IMR-90 (cell line): ENCODE measurements around the gene MYO1G. TPM values are rescaled to one million over a fixed set of nuclear protein-coding genes. Genes with fewer than 3 reads are reported as not detected.

Source experiments
- ATAC-seq: fragments of 200-7000 bp; cut with Tn5 transposase; 2 replicates; pipeline ENCODE4 v1.9.1; 2020; ENCODE audit warnings: low read depth, mild to moderate bottlenecking, moderate library complexity
- BruUV-seq: library from RNA; stranded (reverse); fragments of 400-500 nt; replicated peaks from 2 replicates; lab custom pipeline; 2021; lab: Mats Ljungman, UMichigan
- CTCF ChIA-PET: fragments of 300-600 bp; formaldehyde crosslinking; extraction: SDS; loops from one replicate; lab custom pipeline; 2021; ENCODE audit warnings: antibody characterized with exemption; lab: Yijun Ruan, JAX
- POLR2A ChIA-PET: fragments of 300-600 bp; sonication (Branson Sonifier 250); formaldehyde crosslinking; loops from one replicate; lab custom pipeline; 2022; ENCODE audit warnings: antibody characterized with exemption; ENCODE audit not compliant: unreplicated experiment; lab: Charles Lee
- DNase-seq: peaks from one replicate; pipeline ENCODE4 v3.0.0; 2013
- H2AFZ ChIP-seq: replicated peaks from 2 replicates; pipeline ENCODE3; 2013; ENCODE audit warnings: low read length, mild to moderate bottlenecking; ENCODE audit not compliant: poor library complexity
- H2AK5ac ChIP-seq: 2 replicates; pipeline ENCODE4 v1.6.1; 2013; ENCODE audit warnings: low read depth, low read length, inconsistent platforms
- H2AK9ac ChIP-seq: replicated peaks from 2 replicates; pipeline ENCODE3; 2013; ENCODE audit warnings: mild to moderate bottlenecking, low read depth, low read length, moderate library complexity; ENCODE audit not compliant: poor library complexity
- H2BK120ac ChIP-seq: 2 replicates; pipeline ENCODE4 v1.6.1; 2013; ENCODE audit warnings: low read depth, low read length, inconsistent platforms
- H2BK15ac ChIP-seq: 3 replicates; pipeline ENCODE4 v1.6.1; 2013; ENCODE audit warnings: low read depth, low read length, inconsistent platforms
- H2BK20ac ChIP-seq: 2 replicates; pipeline ENCODE4 v1.6.1; 2013; ENCODE audit warnings: low read depth, mild to moderate bottlenecking, inconsistent platforms, low read length, moderate library complexity
- H2BK5ac ChIP-seq: 2 replicates; pipeline ENCODE4 v1.6.1; 2013; ENCODE audit warnings: mild to moderate bottlenecking, low read depth, low read length, inconsistent platforms; ENCODE audit not compliant: poor library complexity, severe bottlenecking
- H3K14ac ChIP-seq: replicated peaks from 2 replicates; pipeline ENCODE4 v1.6.1; 2013; ENCODE audit warnings: low read depth, low read length, inconsistent platforms
- H3K18ac ChIP-seq: 2 replicates; pipeline ENCODE4 v1.6.1; 2013; ENCODE audit warnings: low read depth, low read length, control low read depth
- H3K23ac ChIP-seq: 2 replicates; pipeline ENCODE4 v1.6.1; 2013; ENCODE audit warnings: low read depth, low read length, inconsistent platforms
- H3K27ac ChIP-seq: 2 replicates; pipeline ENCODE4 v1.5.1; 2013; ENCODE audit warnings: mild to moderate bottlenecking, control low read depth, low read length; ENCODE audit not compliant: insufficient read depth
- H3K27me3 ChIP-seq: 2 replicates; pipeline ENCODE4 v1.6.1; 2013; ENCODE audit warnings: low read length; ENCODE audit not compliant: control insufficient read depth, insufficient read depth
- H3K36me3 ChIP-seq: 2 replicates; pipeline ENCODE4 v1.6.1; 2013; ENCODE audit warnings: low read length, mixed read lengths; ENCODE audit not compliant: control insufficient read depth, insufficient read depth
- H3K4ac ChIP-seq: 2 replicates; pipeline ENCODE4 v1.6.1; 2013; ENCODE audit warnings: low read depth, low read length, inconsistent platforms
- H3K4me1 ChIP-seq: 2 replicates; pipeline ENCODE4 v1.6.1; 2013; ENCODE audit warnings: low read length, mixed read lengths; ENCODE audit not compliant: control insufficient read depth, insufficient read depth
- H3K4me2 ChIP-seq: 2 replicates; pipeline ENCODE4 v1.6.1; 2013; ENCODE audit warnings: low read depth, mild to moderate bottlenecking, control low read depth, low read length, moderate library complexity
- H3K4me3 ChIP-seq: 2 replicates; pipeline ENCODE4 v1.5.1; 2013; ENCODE audit warnings: low read depth, mild to moderate bottlenecking, control low read depth, low read length, moderate library complexity; ENCODE audit not compliant: insufficient read depth
- H3K56ac ChIP-seq: 2 replicates; pipeline ENCODE4 v1.6.1; 2013; ENCODE audit warnings: low read length, inconsistent platforms; ENCODE audit not compliant: insufficient read depth; ENCODE audit errors: extremely low read depth
- H3K79me1 ChIP-seq, 2 experiments: 2 replicates each; pipeline ENCODE4 v1.6.1; 2013; ENCODE audit warnings: low read length in 2 of 2, inconsistent platforms in 1 of 2, low read depth in 1 of 2
- H3K9ac ChIP-seq: 2 replicates; pipeline ENCODE4 v1.6.1; 2013; ENCODE audit warnings: low read depth, low read length, control low read depth
- H3K9me1 ChIP-seq: 2 replicates; pipeline ENCODE4 v1.6.1; 2013; ENCODE audit warnings: low read length, inconsistent platforms; ENCODE audit not compliant: insufficient read depth
- H3K9me3 ChIP-seq: 2 replicates; pipeline ENCODE4 v1.6.1; 2013; ENCODE audit warnings: low read length; ENCODE audit not compliant: control insufficient read depth, insufficient read depth
- H4K20me1 ChIP-seq: 2 replicates; pipeline ENCODE4 v1.6.1; 2013; ENCODE audit warnings: low read length, inconsistent platforms; ENCODE audit not compliant: insufficient read depth
- H4K5ac ChIP-seq: 2 replicates; pipeline ENCODE4 v1.6.1; 2013; ENCODE audit warnings: mild to moderate bottlenecking, low read depth, low read length, control low read depth
- H4K8ac ChIP-seq, 2 experiments: 2 replicates each; pipeline ENCODE4 v1.6.1; 2013; ENCODE audit warnings: low read depth in 2 of 2, low read length in 2 of 2, control low read depth in 1 of 2, inconsistent platforms in 1 of 2
- H4K91ac ChIP-seq: 2 replicates; pipeline ENCODE4 v1.6.1; 2013; ENCODE audit warnings: low read depth, low read length, inconsistent platforms; ENCODE audit not compliant: insufficient read depth
- BHLHE40 ChIP-seq: fragments of 150-350 bp; IDR thresholded peaks from 2 replicates; pipeline ENCODE4 v1.6.1; 2016; ENCODE audit warnings: mild to moderate bottlenecking, low read depth, low read length
- CEBPB ChIP-seq: IDR thresholded peaks from 2 replicates; pipeline ENCODE4 v1.6.1; 2012; ENCODE audit warnings: low read depth, low read length, improper control_type of control experiment
- CHD1 ChIP-seq: IDR thresholded peaks from 2 replicates; pipeline ENCODE4 v1.6.1; 2012; ENCODE audit warnings: low read depth, low read length, improper control_type of control experiment
- FOS ChIP-seq: fragments of 150-350 bp; IDR thresholded peaks from 2 replicates; pipeline ENCODE4 v1.6.1; 2016; ENCODE audit warnings: low read depth, low read length
- MAFK ChIP-seq: IDR thresholded peaks from 2 replicates; pipeline ENCODE4 v1.6.1; 2012; ENCODE audit warnings: low read depth, low read length, improper control_type of control experiment
- MAZ ChIP-seq: IDR thresholded peaks from 2 replicates; pipeline ENCODE4 v1.6.1; 2012; ENCODE audit warnings: low read depth, mild to moderate bottlenecking, low read length, improper control_type of control experiment, moderate library complexity, borderline replicate concordance
- MXI1 ChIP-seq: IDR thresholded peaks from 2 replicates; pipeline ENCODE4 v1.6.1; 2012; ENCODE audit warnings: low read depth, mild to moderate bottlenecking, low read length, moderate library complexity, borderline replicate concordance
- NFE2L2 ChIP-seq: fragments of 150-350 bp; IDR thresholded peaks from 2 replicates; pipeline ENCODE4 v1.6.1; 2016; ENCODE audit warnings: low read depth, mild to moderate bottlenecking, low read length
- POLR2A ChIP-seq: IDR thresholded peaks from 2 replicates; pipeline ENCODE4 v1.6.1; 2012; ENCODE audit warnings: mild to moderate bottlenecking, low read depth, low read length
- RAD21 ChIP-seq: IDR thresholded peaks from 2 replicates; pipeline ENCODE4 v1.6.1; 2012; ENCODE audit warnings: low read length, improper control_type of control experiment
- RCOR1 ChIP-seq: IDR thresholded peaks from 2 replicates; pipeline ENCODE4 v1.6.1; 2012; ENCODE audit warnings: mild to moderate bottlenecking, low read length, improper control_type of control experiment; ENCODE audit not compliant: insufficient replicate concordance
- RFX5 ChIP-seq: IDR thresholded peaks from 2 replicates; pipeline ENCODE4 v1.8.0; 2012; ENCODE audit warnings: low read depth, mild to moderate bottlenecking, low read length, moderate library complexity
- SMC3 ChIP-seq: fragments of 150-350 bp; IDR thresholded peaks from 2 replicates; pipeline ENCODE4 v1.6.1; 2016; ENCODE audit warnings: low read depth, mild to moderate bottlenecking, antibody characterized with exemption, low read length, moderate library complexity
- WGBS, 2 experiments: methylation state at CpG; one replicate each; pipeline versions ENCODE4 v1.1.5 to v1.1.7; 2013; ENCODE audit warnings: missing lambda C conversion rate in 2 of 2; ENCODE audit not compliant: insufficient read length in 1 of 2; ENCODE audit errors: extremely low coverage in 2 of 2; 5-methylcytosine and 5-hydroxymethylcytosine counted together
- dilution Hi-C: fragments of 300-500 bp; cut with HindIII; formaldehyde crosslinking; loops from one replicate; pipeline ENCODE4 v1.14.3; 2018; ENCODE audit warnings: low sequenced_read_pairs; ENCODE audit not compliant: unreplicated experiment
- in situ Hi-C: fragments of 300-500 bp; cut with MboI; formaldehyde crosslinking; loops from 3 replicates; pipeline ENCODE4 v1.14.3; 2019; ENCODE audit warnings: low sequenced_read_pairs, inconsistent platforms, mixed read lengths
- intact Hi-C: fragments of 100-400 bp; cut with micrococcal nuclease; formaldehyde crosslinking; loops from 2 replicates; pipeline ENCODE4 v1.10.0; 2022
- polyA plus RNA-seq, 3 experiments: library from polyadenylated mRNA; depleted of rRNA; stranded (reverse); fragments of >200 nt; gene quantifications; 2 replicates each; pipeline ENCODE4 v1.2.3, GENCODE V29; 2012; ENCODE audit warnings: low replicate concordance in 1 of 3
- total RNA-seq: library from RNA; depleted of rRNA; stranded (reverse); fragments of >200 nt; gene quantifications from 2 replicates; pipeline ENCODE4 v1.2.3, GENCODE V29; 2012
- TF ChIP-seq, protein P1 (sequence below): conservative IDR thresholded peaks from 2 replicates; pipeline ENCODE4 v1.5.1; 2012; ENCODE audit warnings: mild to moderate bottlenecking, low read depth, low read length, improper control_type of control experiment
- TF ChIP-seq, protein P2 (sequence below): fragments of 150-350 bp; IDR thresholded peaks from 2 replicates; pipeline ENCODE4 v1.6.1; 2017; ENCODE audit warnings: mild to moderate bottlenecking, antibody characterized with exemption, low read length, low read depth
- TF ChIP-seq, protein P3 (sequence below): fragments of 150-350 bp; IDR thresholded peaks from 2 replicates; pipeline ENCODE4 v1.6.1; 2016; ENCODE audit warnings: low read depth, mild to moderate bottlenecking, low read length, moderate library complexity, borderline replicate concordance

Gene MYO1G
- total and polyA plus RNA-seq, 2 of the 4 experiments (the other 2 are of a cell fraction) = under 0.01 to 0.02 TPM

DNA sequence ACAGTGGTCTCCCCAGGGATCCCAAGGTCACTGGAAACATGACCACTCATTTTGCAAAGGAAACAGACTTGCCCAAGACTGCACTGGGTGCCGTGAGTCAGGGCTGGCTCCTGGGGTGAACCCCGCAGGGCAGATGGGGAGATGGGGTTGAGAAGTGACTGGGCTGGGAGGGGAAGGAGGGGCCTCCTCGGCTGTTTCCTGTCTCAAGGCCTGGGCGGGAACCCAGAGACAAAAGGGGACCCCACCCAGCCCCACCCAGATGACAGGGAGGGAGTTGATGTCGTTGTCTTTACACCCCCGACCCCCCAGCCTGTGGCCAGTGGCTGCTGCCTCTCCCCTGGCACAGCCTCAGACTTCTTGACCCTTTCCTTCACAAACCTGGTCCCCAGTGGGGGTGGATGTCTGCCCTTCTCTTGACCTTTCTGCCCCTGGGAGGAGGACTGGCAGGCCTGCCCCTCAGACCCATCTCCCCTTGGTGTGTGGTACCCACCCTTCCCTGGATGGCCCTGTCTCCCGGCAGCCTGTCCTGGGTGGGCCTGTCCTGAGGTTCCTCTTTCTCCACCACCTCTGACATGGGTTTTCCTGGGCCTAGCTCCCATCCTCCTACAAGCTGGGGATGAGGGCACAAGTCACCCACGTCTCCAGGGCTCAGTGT lies 1.4 kb downstream of the MYO1G start:
- H2BK5ac ChIP-seq = no peak overlapping the region
- TF ChIP-seq MAFK (no peak), POLR2A (no peak), MXI1 (no peak), BHLHE40 (no peak), FOS (no peak), NFE2L2 (no peak), CHD1 (no peak), SMC3 (no peak), CEBPB (no peak), RCOR1 (no peak), RAD21 (no peak), MAZ (no peak), RFX5 (no peak)
- TF ChIP-seq, protein P1, sequence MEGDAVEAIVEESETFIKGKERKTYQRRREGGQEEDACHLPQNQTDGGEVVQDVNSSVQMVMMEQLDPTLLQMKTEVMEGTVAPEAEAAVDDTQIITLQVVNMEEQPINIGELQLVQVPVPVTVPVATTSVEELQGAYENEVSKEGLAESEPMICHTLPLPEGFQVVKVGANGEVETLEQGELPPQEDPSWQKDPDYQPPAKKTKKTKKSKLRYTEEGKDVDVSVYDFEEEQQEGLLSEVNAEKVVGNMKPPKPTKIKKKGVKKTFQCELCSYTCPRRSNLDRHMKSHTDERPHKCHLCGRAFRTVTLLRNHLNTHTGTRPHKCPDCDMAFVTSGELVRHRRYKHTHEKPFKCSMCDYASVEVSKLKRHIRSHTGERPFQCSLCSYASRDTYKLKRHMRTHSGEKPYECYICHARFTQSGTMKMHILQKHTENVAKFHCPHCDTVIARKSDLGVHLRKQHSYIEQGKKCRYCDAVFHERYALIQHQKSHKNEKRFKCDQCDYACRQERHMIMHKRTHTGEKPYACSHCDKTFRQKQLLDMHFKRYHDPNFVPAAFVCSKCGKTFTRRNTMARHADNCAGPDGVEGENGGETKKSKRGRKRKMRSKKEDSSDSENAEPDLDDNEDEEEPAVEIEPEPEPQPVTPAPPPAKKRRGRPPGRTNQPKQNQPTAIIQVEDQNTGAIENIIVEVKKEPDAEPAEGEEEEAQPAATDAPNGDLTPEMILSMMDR = no peak
- TF ChIP-seq, protein P2, sequence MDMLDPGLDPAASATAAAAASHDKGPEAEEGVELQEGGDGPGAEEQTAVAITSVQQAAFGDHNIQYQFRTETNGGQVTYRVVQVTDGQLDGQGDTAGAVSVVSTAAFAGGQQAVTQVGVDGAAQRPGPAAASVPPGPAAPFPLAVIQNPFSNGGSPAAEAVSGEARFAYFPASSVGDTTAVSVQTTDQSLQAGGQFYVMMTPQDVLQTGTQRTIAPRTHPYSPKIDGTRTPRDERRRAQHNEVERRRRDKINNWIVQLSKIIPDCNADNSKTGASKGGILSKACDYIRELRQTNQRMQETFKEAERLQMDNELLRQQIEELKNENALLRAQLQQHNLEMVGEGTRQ = no peak
- TF ChIP-seq, protein P3, sequence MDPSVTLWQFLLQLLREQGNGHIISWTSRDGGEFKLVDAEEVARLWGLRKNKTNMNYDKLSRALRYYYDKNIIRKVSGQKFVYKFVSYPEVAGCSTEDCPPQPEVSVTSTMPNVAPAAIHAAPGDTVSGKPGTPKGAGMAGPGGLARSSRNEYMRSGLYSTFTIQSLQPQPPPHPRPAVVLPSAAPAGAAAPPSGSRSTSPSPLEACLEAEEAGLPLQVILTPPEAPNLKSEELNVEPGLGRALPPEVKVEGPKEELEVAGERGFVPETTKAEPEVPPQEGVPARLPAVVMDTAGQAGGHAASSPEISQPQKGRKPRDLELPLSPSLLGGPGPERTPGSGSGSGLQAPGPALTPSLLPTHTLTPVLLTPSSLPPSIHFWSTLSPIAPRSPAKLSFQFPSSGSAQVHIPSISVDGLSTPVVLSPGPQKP = no peak
- DNase-seq (no peak), ATAC-seq (no peak)
- H2BK120ac ChIP-seq = no peak overlapping the region
- BruUV-seq = no TSS peak
- in situ Hi-C loops (no loop called here), intact Hi-C loops (no loop called here), dilution Hi-C loops (no loop called here)
- no peak overlapping the region for H2BK15ac ChIP-seq
- no peak overlapping the region for H4K91ac ChIP-seq
- peaks cover 6% of the 10 kb centered on the region; the same call in 1 of the 2 replicates for H4K20me1 ChIP-seq
- H3K9me3 ChIP-seq = no peaks in the 10 kb centered on the region
- H3K4me1 ChIP-seq = peaks cover 10% of the 10 kb centered on the region
- H3K27ac ChIP-seq = no peak overlapping the region
- no peak overlapping the region for H3K14ac ChIP-seq
- H3K4ac ChIP-seq = no peak overlapping the region
- H3K27me3 ChIP-seq = peaks cover 4% of the 10 kb centered on the region; the same call in 1 of the 2 replicates
- no peak overlapping the region for H3K9ac ChIP-seq
- no peak overlapping the region for H4K5ac ChIP-seq
- H3K4me3 ChIP-seq = no peak overlapping the region
- H3K79me1 ChIP-seq = peaks cover 0 to under 1% of the 10 kb centered on the region in 2 experiments; a peak in 3 of 4 replicates
- no peak overlapping the region for H3K18ac ChIP-seq
- peaks cover 15% of the 10 kb centered on the region for H3K9me1 ChIP-seq
- no peak overlapping the region for H3K23ac ChIP-seq
- CTCF ChIA-PET = no interaction called here
- H2AK5ac ChIP-seq = no peak overlapping the region
- H3K56ac ChIP-seq = no peak overlapping the region
- no peak overlapping the region for H2AK9ac ChIP-seq
- peaks cover 4% of the 10 kb centered on the region for H3K36me3 ChIP-seq
- WGBS, 2 experiments = no CpG with 5 or more reads among the region's 8 CpGs
- POLR2A ChIA-PET = no interaction called here
- H2AFZ ChIP-seq = no peak overlapping the region
- no peak overlapping the region for H3K4me2 ChIP-seq
- no peak overlapping the region for H4K8ac ChIP-seq
- no peak overlapping the region for H2BK20ac ChIP-seq
